ENCODE results near the gene LAMP1. TPM values are rescaled to one million over a fixed set of nuclear protein-coding genes. Genes with fewer than 3 reads are reported as not detected.
A peak's percentile ranks its signal among the peaks of the same experiment; 100 is the strongest.
"Not testable (repeated sequence)": the region's sequence is repeated elsewhere in the genome, so short reads cannot be mapped to it uniquely, and the experiment has no call there.

Gene LAMP1
- total and polyA plus RNA-seq, 2 donors from 2014 or later = 210 to 256 TPM

GRCh38 chr13:113367020-113367560 lies 70.1 kb downstream of the LAMP1 start:
- Histone ChIP-seq H3K36me3 (ENCODE audit: control insufficient read depth in 2 of 3, insufficient read depth in 3 of 3, low read length in 3 of 3) (no peaks in the 10 kb centered on the region), H3K27me3 (ENCODE audit: control insufficient read depth, insufficient read depth, low read length) (no peaks in the 10 kb centered on the region), H3K4me1 (ENCODE audit: control insufficient read depth in 2 of 3, insufficient read depth in 2 of 3, low read depth in 1 of 3, low read length in 3 of 3) (no peaks in the 10 kb centered on the region), H3K9ac (ENCODE audit: low read length in 3 of 3) (no peak overlapping the region), H3K4me3 (ENCODE audit: low read length in 3 of 3) (no peak overlapping the region), H3K27ac (ENCODE audit: low read depth in 2 of 2, low read length in 2 of 2) (no peak overlapping the region), H3K9me3 (ENCODE audit: control insufficient read depth in 2 of 3, insufficient read depth in 1 of 3, low read length in 3 of 3) (no peaks in the 10 kb centered on the region)
- TF ChIP-seq CTCF (IDR thresholded peaks at IDR 0.05; ENCODE audit: borderline replicate concordance, extremely low read depth, insufficient read depth) = no peak
- intact Hi-C loops (cut with DNase I) = no loop called here
- FAIRE-seq = no peak
- DNase-seq = peak in 2 of 5 donors; percentile 31 to 68

GRCh38 chr13:113367771-113368170 lies 70.7 kb downstream of the LAMP1 start:
- Histone ChIP-seq H3K9me3 (ENCODE audit: control insufficient read depth in 2 of 3, insufficient read depth in 1 of 3, low read length in 3 of 3) (no peaks in the 10 kb centered on the region), H3K4me1 (ENCODE audit: control insufficient read depth in 2 of 3, insufficient read depth in 2 of 3, low read depth in 1 of 3, low read length in 3 of 3) (no peaks in the 10 kb centered on the region), H3K36me3 (ENCODE audit: control insufficient read depth in 2 of 3, insufficient read depth in 3 of 3, low read length in 3 of 3) (no peaks in the 10 kb centered on the region), H3K27me3 (ENCODE audit: control insufficient read depth, insufficient read depth, low read length) (no peaks in the 10 kb centered on the region), H3K27ac (ENCODE audit: low read depth in 2 of 2, low read length in 2 of 2) (no peak overlapping the region), H3K9ac (ENCODE audit: low read length in 3 of 3) (no peak overlapping the region), H3K4me3 (ENCODE audit: low read length in 3 of 3) (no peak overlapping the region)
- TF ChIP-seq CTCF (IDR thresholded peaks at IDR 0.05; ENCODE audit: borderline replicate concordance, extremely low read depth, insufficient read depth) = no peak
- DNase-seq (peak in 2 of 5 donors; percentile 28 to 54), FAIRE-seq (no peak)
- intact Hi-C loops (cut with DNase I) = no loop called here

GRCh38 chr13:113368353-113368752 lies 71.3 kb downstream of the LAMP1 start:
- intact Hi-C loops (cut with DNase I); H3K9ac ChIP-seq (ENCODE audit: low read length in 3 of 3); FAIRE-seq; H3K36me3 ChIP-seq (ENCODE audit: control insufficient read depth in 2 of 3, insufficient read depth in 3 of 3, low read length in 3 of 3); H3K9me3 ChIP-seq (ENCODE audit: control insufficient read depth in 2 of 3, insufficient read depth in 1 of 3, low read length in 3 of 3); H3K4me3 ChIP-seq (ENCODE audit: low read length in 3 of 3); H3K27me3 ChIP-seq (ENCODE audit: control insufficient read depth, insufficient read depth, low read length); H3K4me1 ChIP-seq (ENCODE audit: control insufficient read depth in 2 of 3, insufficient read depth in 2 of 3, low read depth in 1 of 3, low read length in 3 of 3); H3K27ac ChIP-seq (ENCODE audit: low read depth in 2 of 2, low read length in 2 of 2): not testable (repeated sequence)
- DNase-seq = peak in 2 of 5 donors; percentile 18 to 35

GRCh38 chr13:113369189-113369588 lies 72.2 kb downstream of the LAMP1 start:
- no peak overlapping the region for H3K27ac ChIP-seq (ENCODE audit: low read depth in 2 of 2, low read length in 2 of 2)
- no peak overlapping the region for H3K4me3 ChIP-seq (ENCODE audit: low read length in 3 of 3)
- no peaks in the 10 kb centered on the region for H3K27me3 ChIP-seq (ENCODE audit: control insufficient read depth, insufficient read depth, low read length)
- no peaks in the 10 kb centered on the region for H3K9me3 ChIP-seq (ENCODE audit: control insufficient read depth in 2 of 3, insufficient read depth in 1 of 3, low read length in 3 of 3)
- no peak overlapping the region for H3K9ac ChIP-seq (ENCODE audit: low read length in 3 of 3)
- no peak for TF ChIP-seq CTCF (IDR thresholded peaks at IDR 0.05; ENCODE audit: borderline replicate concordance, extremely low read depth, insufficient read depth)
- no peaks in the 10 kb centered on the region for H3K36me3 ChIP-seq (ENCODE audit: control insufficient read depth in 2 of 3, insufficient read depth in 3 of 3, low read length in 3 of 3)
- FAIRE-seq = no peak
- intact Hi-C loops (cut with DNase I) = no loop called here
- DNase-seq = peak in 2 of 5 donors; percentile 36 to 70
- H3K4me1 ChIP-seq (ENCODE audit: control insufficient read depth in 2 of 3, insufficient read depth in 2 of 3, low read depth in 1 of 3, low read length in 3 of 3) = no peaks in the 10 kb centered on the region
